Gastrocnemius medialis (tissue), 4 donors: Measurements from ENCODE around the gene OPCML.

Experiments used
- CTCF ChIP-seq, 5 experiments: fragments of 450-650 bp in 3 of 5; fragments of 200-600 bp in 2 of 5; sonication (generic) in 2 of 5; IDR thresholded peaks in 4 of 5; conservative IDR thresholded peaks in 1 of 5; 1 replicate in 4 of 5; 2 replicates in 1 of 5; pipeline ENCODE4 v1.5.1; 2016 to 2019; ENCODE audit warnings: antibody characterized with exemption in 5 of 5, mild to moderate bottlenecking in 3 of 5, moderate library complexity in 3 of 5
- POLR2A ChIP-seq, 2 donors: fragments of 450-650 bp; IDR thresholded peaks; one replicate each; pipeline ENCODE4 v1.6.1; 2017; ENCODE audit warnings: antibody characterized with exemption in 2 of 2, mild to moderate bottlenecking in 2 of 2, moderate library complexity in 2 of 2

- TF ChIP-seq CTCF (IDR thresholded peaks at IDR 0.05 in 4 of 5, conservative IDR thresholded peaks at IDR 0.05 in 1 of 5): no peak
- no peak for TF ChIP-seq POLR2A (IDR thresholded peaks at IDR 0.05)
Observed at GRCh38 chr11:132977746-132978145, 554.6 kb downstream of the OPCML start.
